Smooth muscle cell (in vitro differentiated cells): Measurements from ENCODE around the gene DNAJA2. TPM values are rescaled to one million over a fixed set of nuclear protein-coding genes. Genes with fewer than 3 reads are reported as not detected.
"Not testable (repeated sequence)": the region's sequence is repeated elsewhere in the genome, so short reads cannot be mapped to it uniquely, and the experiment has no call there.

Experiments used
- DNase-seq: peaks from one replicate; lab custom pipeline; 2025; ENCODE audit not compliant: unreplicated experiment; lab: John Stamatoyannopoulos, UW
- H2AFZ ChIP-seq: fragments of 200-600 bp; sonication (generic); 2 replicates; pipeline ENCODE4 v1.6.0; 2016; ENCODE audit warnings: antibody characterized with exemption, low read depth, mild to moderate bottlenecking
- H3F3A ChIP-seq: fragments of 200-600 bp; sonication (generic); 2 replicates; pipeline ENCODE4 v1.6.0; 2017; ENCODE audit warnings: antibody characterized with exemption, low read depth
- H3K27ac ChIP-seq: fragments of 200-600 bp; sonication (generic); 2 replicates; pipeline ENCODE4 v1.5.1; 2016; ENCODE audit warnings: low read depth, mild to moderate bottlenecking
- H3K27me3 ChIP-seq: fragments of 200-600 bp; sonication (generic); 2 replicates; pipeline ENCODE4 v1.6.1; 2016; ENCODE audit warnings: low read depth, mild to moderate bottlenecking
- H3K36me3 ChIP-seq: fragments of 200-600 bp; sonication (generic); 2 replicates; pipeline ENCODE4 v1.5.1; 2016; ENCODE audit warnings: low read depth
- H3K4me1 ChIP-seq: fragments of 200-600 bp; sonication (generic); 2 replicates; pipeline ENCODE4 v1.5.1; 2016; ENCODE audit warnings: low read depth
- H3K4me2 ChIP-seq: fragments of 200-600 bp; sonication (generic); 2 replicates; pipeline ENCODE4 v1.6.0; 2016; ENCODE audit warnings: mild to moderate bottlenecking
- H3K4me3 ChIP-seq: fragments of 200-600 bp; sonication (generic); 2 replicates; pipeline ENCODE4 v1.5.1; 2016; ENCODE audit warnings: mild to moderate bottlenecking
- H3K79me2 ChIP-seq: fragments of 200-600 bp; sonication (generic); 2 replicates; pipeline ENCODE4 v1.6.0; 2016; ENCODE audit warnings: low read depth, mild to moderate bottlenecking
- H3K9ac ChIP-seq: fragments of 200-600 bp; sonication (generic); 2 replicates; pipeline ENCODE4 v1.6.0; 2016; ENCODE audit warnings: low read depth
- H3K9me3 ChIP-seq: fragments of 200-600 bp; sonication (generic); replicated peaks from 2 replicates; pipeline ENCODE4 v1.5.1; 2016; ENCODE audit warnings: low read depth
- H4K20me1 ChIP-seq: fragments of 200-600 bp; sonication (generic); 2 replicates; pipeline ENCODE4 v1.6.0; 2016; ENCODE audit warnings: low read depth
- CTCF ChIP-seq: fragments of 200-600 bp; sonication (generic); IDR thresholded peaks from 2 replicates; pipeline ENCODE4 v1.5.1; 2017; ENCODE audit warnings: borderline replicate concordance, mild to moderate bottlenecking, antibody characterized with exemption; ENCODE audit not compliant: insufficient read depth, poor library complexity, severe bottlenecking
- WGBS: methylation state at CpG from one replicate; pipeline ENCODE4 v1.1.7; 2016; ENCODE audit warnings: low lambda C conversion rate; 5-methylcytosine and 5-hydroxymethylcytosine counted together
- polyA plus RNA-seq: library from polyadenylated mRNA; unstranded; fragments of >200 nt; fragmentation: Nextera tagmentation; extraction: Ambion mirVana; gene quantifications from 2 replicates; pipeline ENCODE4 v1.2.1, GENCODE V29; 2016
- total RNA-seq: library from RNA; depleted of rRNA; stranded (reverse); fragments of >200 nt; gene quantifications from 2 replicates; pipeline ENCODE4 v1.2.3, GENCODE V29; 2014

DNAJA2 gene
- total and polyA plus RNA-seq, 2 experiments from 2014 or later, result 36.4 to 52.2 TPM

- Histone ChIP-seq H3K9me3 (no peaks in the 10 kb centered on the region), H4K20me1 (no peaks in the 10 kb centered on the region), H3K36me3 (no peaks in the 10 kb centered on the region), H3K79me2 (no peaks in the 10 kb centered on the region), H3F3A (no peaks in the 10 kb centered on the region), H3K27ac (no peak overlapping the region), H3K4me3 (no peak overlapping the region), H3K27me3 (no peaks in the 10 kb centered on the region), H3K4me1 (no peaks in the 10 kb centered on the region), H3K9ac (no peak overlapping the region), H2AFZ (no peak overlapping the region), H3K4me2 (no peak overlapping the region)
- no peak for TF ChIP-seq CTCF
- WGBS, result 94% methylated on average over 5 of the region's 5 CpGs
- DNase-seq, result no peak
Observed at GRCh38 chr16:47017636-47018035, 44.2 kb upstream of the DNAJA2 start.

GRCh38 chr16:47016700-47017133 lies 43.2 kb upstream of the DNAJA2 start:
- no peaks in the 10 kb centered on the region for H3K79me2 ChIP-seq
- 84% methylated on average over 6 of the region's 6 CpGs for WGBS
- no peak overlapping the region for H2AFZ ChIP-seq

GRCh38 chr16:47013910-47014309 lies 40.4 kb upstream of the DNAJA2 start:
- no peak for DNase-seq
- H3K36me3 ChIP-seq, result no peaks in the 10 kb centered on the region
- 94% methylated on average over 25 of the region's 25 CpGs for WGBS
- TF ChIP-seq CTCF, result no peak
- no peak overlapping the region for H3K4me3 ChIP-seq
- no peak overlapping the region for H3K4me2 ChIP-seq
- H2AFZ ChIP-seq, result no peak overlapping the region
- H3F3A ChIP-seq, result no peaks in the 10 kb centered on the region
- H3K9me3 ChIP-seq, result no peaks in the 10 kb centered on the region
- H3K9ac ChIP-seq, result no peak overlapping the region
- H4K20me1 ChIP-seq, result no peaks in the 10 kb centered on the region
- no peak overlapping the region for H3K27ac ChIP-seq
- no peaks in the 10 kb centered on the region for H3K79me2 ChIP-seq
- no peaks in the 10 kb centered on the region for H3K4me1 ChIP-seq
- no peaks in the 10 kb centered on the region for H3K27me3 ChIP-seq

More at GRCh38 chr16:47016700-47017133, 43.2 kb upstream of the DNAJA2 start:
- Histone ChIP-seq H3K27me3 (no peaks in the 10 kb centered on the region), H3K36me3 (no peaks in the 10 kb centered on the region), H3F3A (no peaks in the 10 kb centered on the region), H3K4me3 (no peak overlapping the region), H3K4me1 (no peaks in the 10 kb centered on the region), H4K20me1 (no peaks in the 10 kb centered on the region), H3K4me2 (no peak overlapping the region), H3K9me3 (no peaks in the 10 kb centered on the region), H3K27ac (no peak overlapping the region), H3K9ac (no peak overlapping the region)
- no peak for TF ChIP-seq CTCF
- no peak for DNase-seq

- H3K9me3 ChIP-seq, result no peaks in the 10 kb centered on the region
- no peak for TF ChIP-seq CTCF
- no peak overlapping the region for H3K27ac ChIP-seq
- no peaks in the 10 kb centered on the region for H3K27me3 ChIP-seq
- H3K4me1 ChIP-seq, result no peaks in the 10 kb centered on the region
- DNase-seq, result no peak
- no peaks in the 10 kb centered on the region for H4K20me1 ChIP-seq
- H3K4me2 ChIP-seq, result no peak overlapping the region
- no peaks in the 10 kb centered on the region for H3F3A ChIP-seq
- no peaks in the 10 kb centered on the region for H3K36me3 ChIP-seq
- no peak overlapping the region for H3K9ac ChIP-seq
- H3K4me3 ChIP-seq, result no peak overlapping the region
- H3K79me2 ChIP-seq, result no peaks in the 10 kb centered on the region
- H2AFZ ChIP-seq, result no peak overlapping the region
- 92% methylated on average over 4 of the region's 4 CpGs for WGBS
Observed at GRCh38 chr16:47013172-47013571, 39.7 kb upstream of the DNAJA2 start.

GRCh38 chr16:47010812-47011211 lies 37.3 kb upstream of the DNAJA2 start:
- not testable (repeated sequence) for H3F3A ChIP-seq, H3K27ac ChIP-seq, H3K4me2 ChIP-seq, DNase-seq, H3K4me1 ChIP-seq, H3K79me2 ChIP-seq, H3K27me3 ChIP-seq, H3K36me3 ChIP-seq, H4K20me1 ChIP-seq, H3K9me3 ChIP-seq, H2AFZ ChIP-seq, H3K9ac ChIP-seq, H3K4me3 ChIP-seq
- WGBS, result 90% methylated on average over 2 of the region's 2 CpGs
